Activated B cell treated with CpG ODN at 0.5 μM for 24 hours (primary cell): ENCODE measurements around the gene RCAN1. TPM values are rescaled to one million over a fixed set of nuclear protein-coding genes. Genes with fewer than 3 reads are reported as not detected.

ENCODE experiments used
- ATAC-seq: fragments of 200-7000 bp; cut with Tn5 transposase; one replicate; pipeline ENCODE4 v1.10.0; 2021; ENCODE audit warnings: low read depth, mild to moderate bottlenecking, moderate library complexity
- CTCF ChIA-PET: fragments of 350-600 bp; sonication (Branson Sonifier 250); formaldehyde crosslinking; loops from one replicate; lab custom pipeline; 2021; ENCODE audit warnings: antibody characterized with exemption; lab: Charles Lee
- POLR2A ChIA-PET: fragments of 350-600 bp; sonication (Branson Sonifier 250); formaldehyde crosslinking; loops from one replicate; lab custom pipeline; 2021; ENCODE audit warnings: antibody characterized with exemption; lab: Charles Lee
- DNase-seq: peaks from one replicate; pipeline ENCODE4 v3.0.0; 2022
- H3K27ac Mint-ChIP-seq: one replicate; pipeline ENCODE4 v1.8.0; 2020; ENCODE audit warnings: mixed read lengths
- H3K27me3 Mint-ChIP-seq: one replicate; pipeline ENCODE4 v1.8.0; 2021; ENCODE audit warnings: mixed read lengths
- H3K36me3 Mint-ChIP-seq: one replicate; pipeline ENCODE4 v1.8.0; 2021; ENCODE audit warnings: low read depth, mixed read lengths
- H3K4me1 Mint-ChIP-seq: one replicate; pipeline ENCODE4 v1.8.0; 2021; ENCODE audit warnings: mixed read lengths
- H3K4me3 Mint-ChIP-seq: one replicate; pipeline ENCODE4 v1.8.0; 2020; ENCODE audit warnings: mild to moderate bottlenecking, mixed read lengths
- H3K9me3 Mint-ChIP-seq: one replicate; pipeline ENCODE4 v1.8.0; 2020; ENCODE audit warnings: mixed read lengths
- intact Hi-C: fragments of 100-400 bp; cut with micrococcal nuclease; formaldehyde crosslinking; loops from one replicate; pipeline ENCODE4 v1.15.1; 2024
- total RNA-seq: library from RNA; stranded (reverse); gene quantifications from 2 replicates; pipeline ENCODE4 v1.2.3, GENCODE V29; 2022
- TF ChIP-seq, protein P1 (sequence below): fragments of 200-600 bp; IDR thresholded peaks from one replicate; pipeline ENCODE4 v1.8.0; 2022; ENCODE audit warnings: antibody characterized with exemption, mild to moderate bottlenecking

Gene RCAN1
- total RNA-seq, 1 donor from 2014 or later, result 5.8 TPM

DNA sequence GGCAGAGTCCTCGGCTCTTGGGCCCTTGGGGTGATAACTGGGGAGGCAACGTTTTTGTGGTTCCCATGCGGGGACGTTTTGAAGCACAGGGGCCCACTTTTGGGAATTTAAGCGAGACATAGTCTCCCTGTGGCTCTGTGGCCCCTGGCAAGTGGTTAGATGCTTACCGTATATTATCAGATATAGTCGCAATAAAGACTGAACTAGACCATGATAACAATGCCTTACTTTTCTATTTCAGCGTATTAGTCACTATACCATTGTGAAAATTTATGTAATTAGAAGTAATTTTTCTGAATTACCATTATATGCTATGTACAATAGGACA lies 538 bp upstream of the RCAN1 start:
- Mint-ChIP-seq H3K4me3 (peak overlapping the region; percentile 79), H3K4me1 (peaks cover 7% of the 10 kb centered on the region), H3K9me3 (no peaks in the 10 kb centered on the region), H3K27ac (peak overlapping the region; percentile 82), H3K27me3 (peaks cover 1% of the 10 kb centered on the region), H3K36me3 (no peaks in the 10 kb centered on the region)
- TF ChIP-seq, protein P1, sequence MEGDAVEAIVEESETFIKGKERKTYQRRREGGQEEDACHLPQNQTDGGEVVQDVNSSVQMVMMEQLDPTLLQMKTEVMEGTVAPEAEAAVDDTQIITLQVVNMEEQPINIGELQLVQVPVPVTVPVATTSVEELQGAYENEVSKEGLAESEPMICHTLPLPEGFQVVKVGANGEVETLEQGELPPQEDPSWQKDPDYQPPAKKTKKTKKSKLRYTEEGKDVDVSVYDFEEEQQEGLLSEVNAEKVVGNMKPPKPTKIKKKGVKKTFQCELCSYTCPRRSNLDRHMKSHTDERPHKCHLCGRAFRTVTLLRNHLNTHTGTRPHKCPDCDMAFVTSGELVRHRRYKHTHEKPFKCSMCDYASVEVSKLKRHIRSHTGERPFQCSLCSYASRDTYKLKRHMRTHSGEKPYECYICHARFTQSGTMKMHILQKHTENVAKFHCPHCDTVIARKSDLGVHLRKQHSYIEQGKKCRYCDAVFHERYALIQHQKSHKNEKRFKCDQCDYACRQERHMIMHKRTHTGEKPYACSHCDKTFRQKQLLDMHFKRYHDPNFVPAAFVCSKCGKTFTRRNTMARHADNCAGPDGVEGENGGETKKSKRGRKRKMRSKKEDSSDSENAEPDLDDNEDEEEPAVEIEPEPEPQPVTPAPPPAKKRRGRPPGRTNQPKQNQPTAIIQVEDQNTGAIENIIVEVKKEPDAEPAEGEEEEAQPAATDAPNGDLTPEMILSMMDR, result no peak
- intact Hi-C loops, result loop anchor here (1.0 to 2.0 kb wide), 3 partner anchors 15 to 973 kb away; partner anchors contain the start of genes ATP5PO and ITSN1
- ATAC-seq (peak; percentile 6), DNase-seq (no peak)
- ChIA-PET CTCF (interaction anchor here (2.7 kb wide), 1 partner anchor 13 kb away, joined by 10 read pairs; no protein-coding TSS in a partner anchor), POLR2A (interaction anchor here (0.6 kb wide), 1 partner anchor 39 kb away, joined by 7 read pairs; no protein-coding TSS in a partner anchor)

DNA sequence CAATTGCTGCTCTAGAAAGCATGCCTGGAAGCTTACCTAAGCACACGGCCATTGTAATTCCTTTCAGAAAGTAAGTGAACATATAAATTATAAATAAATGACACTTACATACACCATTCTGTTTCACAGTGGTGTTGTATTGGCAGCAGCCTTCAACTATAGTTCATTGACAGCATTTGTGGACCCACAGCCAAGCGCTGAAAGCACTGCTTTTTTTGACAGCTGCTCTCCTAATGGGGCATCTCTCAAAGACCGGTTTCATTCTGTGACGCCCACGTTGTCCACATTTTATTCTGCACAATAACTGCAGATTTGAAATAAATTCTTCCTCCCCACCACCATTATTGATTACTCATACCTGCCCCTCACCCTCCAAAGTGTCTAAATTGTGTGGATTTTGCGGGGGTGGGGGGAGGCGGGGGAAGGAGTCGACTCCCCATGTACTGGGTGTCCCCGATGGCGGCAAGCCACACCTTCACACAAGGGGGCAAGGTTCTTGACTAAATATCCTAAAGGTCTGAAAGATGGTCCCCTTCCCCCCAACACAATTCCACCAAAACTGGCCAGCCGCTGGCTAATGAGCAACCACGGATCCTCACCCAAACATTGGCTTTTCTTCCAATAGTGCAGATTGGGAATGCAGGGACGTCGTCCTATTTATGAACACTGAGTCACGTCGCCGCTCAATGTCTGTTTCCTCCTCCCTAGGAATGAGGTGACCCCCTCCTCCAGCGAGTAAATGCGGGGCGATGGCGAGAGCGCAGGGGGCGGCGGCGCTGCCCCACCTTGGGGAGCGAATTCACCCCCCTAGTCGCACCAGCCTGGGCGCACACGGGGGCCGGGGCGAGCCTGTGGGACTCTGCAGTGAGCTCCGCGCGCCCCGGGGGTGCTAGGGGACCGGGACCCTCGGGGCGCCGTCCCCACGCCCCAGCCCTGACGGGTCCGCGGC lies 960 bp downstream of the RCAN1 start:
- Mint-ChIP-seq H3K9me3 (no peaks in the 10 kb centered on the region), H3K36me3 (no peaks in the 10 kb centered on the region), H3K4me3 (peak overlapping the region; percentile 82), H3K27ac (peak overlapping the region; percentile 37), H3K27me3 (no peaks in the 10 kb centered on the region), H3K4me1 (peaks cover 7% of the 10 kb centered on the region)
- no peak for ATAC-seq
- POLR2A ChIA-PET, result interaction anchor here (0.6 kb wide), 1 partner anchor 256 kb away, joined by 3 read pairs; no protein-coding TSS in a partner anchor
- TF ChIP-seq, protein P1, result no peak
- intact Hi-C loops, result loop anchor here (2.0 to 5.0 kb wide), 2 partner anchors 17 to 67 kb away; no protein-coding TSS in a partner anchor
- CTCF ChIA-PET, result interaction anchor here (1.8 kb wide), 1 partner anchor 18 kb away, joined by 5 read pairs; no protein-coding TSS in a partner anchor
- DNase-seq, result no peak

DNA sequence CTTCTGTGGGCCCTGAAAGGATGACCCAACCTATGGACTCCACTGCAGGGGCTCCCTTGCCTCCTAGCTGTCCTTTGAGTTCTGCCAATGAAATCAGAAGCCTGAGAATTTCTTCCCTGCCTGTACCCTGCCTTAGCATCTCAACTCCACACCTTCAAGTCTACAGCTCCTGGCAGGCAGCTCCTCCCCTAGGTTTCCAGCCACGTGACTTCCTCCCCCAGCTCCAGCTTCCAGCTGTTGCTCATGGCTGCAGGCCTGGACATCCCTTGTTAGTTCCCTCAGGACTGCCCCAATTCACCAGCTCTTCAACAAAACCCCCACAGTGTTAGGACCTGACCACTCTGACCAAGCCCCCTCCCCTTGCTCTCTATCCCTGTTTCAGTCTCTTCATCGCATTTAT lies 2.4 kb downstream of the RCAN1 start:
- CTCF ChIA-PET, result interaction anchor here (1.8 kb wide), 1 partner anchor 19 kb away, joined by 5 read pairs; no protein-coding TSS in a partner anchor
- TF ChIP-seq, protein P1, result no peak
- no peak overlapping the region for H3K27ac Mint-ChIP-seq

DNA sequence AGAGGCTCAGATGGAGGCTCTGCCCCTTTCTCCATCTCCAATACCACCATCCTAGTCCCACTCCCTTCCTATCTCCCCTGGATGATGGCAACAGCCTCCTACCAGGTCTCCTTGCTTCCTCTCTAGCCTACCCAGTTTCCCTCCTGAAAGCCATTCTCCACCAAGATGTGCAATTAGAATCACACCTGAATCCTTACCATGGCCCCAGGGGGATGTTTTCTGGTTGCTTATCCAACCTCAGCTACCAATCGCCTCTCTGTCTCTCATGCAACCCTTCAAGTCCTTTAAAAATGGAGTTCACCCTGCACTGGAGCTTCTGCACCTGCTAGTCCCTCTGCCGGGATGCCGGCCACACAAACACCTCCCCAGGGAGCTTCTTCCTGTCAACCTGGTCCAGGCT lies 2.9 kb downstream of the RCAN1 start:
- no peak overlapping the region for H3K27ac Mint-ChIP-seq
- ChIA-PET CTCF (interaction anchor here (1.5 to 1.8 kb wide), 2 partner anchors 9 to 20 kb away, joined by 5 to 7 read pairs; no protein-coding TSS in a partner anchor), POLR2A (no interaction called here)
- no peaks in the 10 kb centered on the region for H3K9me3 Mint-ChIP-seq
- H3K27me3 Mint-ChIP-seq, result no peaks in the 10 kb centered on the region
- peaks cover 7% of the 10 kb centered on the region for H3K4me1 Mint-ChIP-seq
- no peak overlapping the region for H3K4me3 Mint-ChIP-seq
- TF ChIP-seq, protein P1, result no peak
- no peak for DNase-seq
- H3K36me3 Mint-ChIP-seq, result no peaks in the 10 kb centered on the region
- intact Hi-C loops, result loop anchor here (5.0 kb wide), 1 partner anchor 65 kb away; no protein-coding TSS in a partner anchor
- ATAC-seq, result no peak

More for the DNA sequence above, 2.4 kb downstream of the RCAN1 start:
- POLR2A ChIA-PET, result no interaction called here
- Mint-ChIP-seq H3K36me3 (no peaks in the 10 kb centered on the region), H3K27me3 (no peaks in the 10 kb centered on the region), H3K9me3 (no peaks in the 10 kb centered on the region), H3K4me1 (peaks cover 7% of the 10 kb centered on the region), H3K4me3 (no peak overlapping the region)
- ATAC-seq (no peak), DNase-seq (no peak)
- intact Hi-C loops, result loop anchor here (5.0 kb wide), 1 partner anchor 65 kb away; no protein-coding TSS in a partner anchor

DNA sequence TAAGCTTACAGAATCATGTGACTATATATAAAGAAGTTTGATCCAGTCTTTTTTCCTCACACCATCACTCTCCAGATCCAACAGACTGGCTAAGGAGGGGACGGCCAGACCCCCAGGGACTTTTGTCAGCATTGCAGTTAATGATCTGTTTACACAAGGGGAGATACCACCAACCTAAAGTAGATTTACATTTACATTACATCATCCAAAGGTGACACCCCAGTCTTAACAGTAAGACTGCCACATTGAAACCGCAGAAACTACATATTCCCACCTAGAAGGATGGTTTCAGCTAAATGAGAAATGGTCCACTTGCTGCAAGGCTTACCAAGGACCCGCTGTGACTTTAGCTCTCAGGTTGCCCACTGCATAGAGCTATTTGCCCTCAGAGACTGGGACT lies 3.4 kb downstream of the RCAN1 start:
- DNase-seq, result no peak
- H3K4me3 Mint-ChIP-seq, result no peak overlapping the region
- TF ChIP-seq, protein P1, result no peak
- no peaks in the 10 kb centered on the region for H3K9me3 Mint-ChIP-seq
- ChIA-PET CTCF (interaction anchor here (1.5 kb wide), 1 partner anchor 9 kb away, joined by 7 read pairs; no protein-coding TSS in a partner anchor), POLR2A (no interaction called here)
- H3K27ac Mint-ChIP-seq, result no peak overlapping the region
- ATAC-seq, result no peak
- H3K27me3 Mint-ChIP-seq, result no peaks in the 10 kb centered on the region
- H3K4me1 Mint-ChIP-seq, result peaks cover 7% of the 10 kb centered on the region
- H3K36me3 Mint-ChIP-seq, result no peaks in the 10 kb centered on the region
- intact Hi-C loops, result loop anchor here (5.0 kb wide), 1 partner anchor 64 kb away; no protein-coding TSS in a partner anchor
